Natural killer cell treated with Interleukin-12 subunit alpha and Interleukin-12 subunit beta and Interleukin-15 and Interleukin-18, amount 100 ng/mL, for 72 hours (primary cell): ENCODE data around the gene ZMYM4. TPM values are rescaled to one million over a fixed set of nuclear protein-coding genes. Genes with fewer than 3 reads are reported as not detected.

Source experiments
- ATAC-seq, 2 donors: fragments of 150-1000 bp; cut with Tn5 transposase in 1 of 2; sonication (Bioruptor Pico), chemical (Tn5 transposase) in 1 of 2; 2 replicates each; pipeline ENCODE4 v1.10.0; 2021
- DNase-seq: peaks from one replicate; pipeline ENCODE4 v3.0.0; 2022; ENCODE audit warnings: low spot score
- H3K27ac Mint-ChIP-seq, 2 donors: 1 replicate in 1 of 2; 2 replicates in 1 of 2; pipeline ENCODE4 v1.8.0; 2022; ENCODE audit warnings: mixed read lengths in 2 of 2, mild to moderate bottlenecking in 1 of 2, moderate library complexity in 1 of 2
- H3K27me3 Mint-ChIP-seq, 2 donors: 1 replicate in 1 of 2; 2 replicates in 1 of 2; pipeline ENCODE4 v1.8.0; 2022; ENCODE audit warnings: mixed read lengths in 2 of 2
- H3K36me3 Mint-ChIP-seq: one replicate; pipeline ENCODE4 v1.8.0; 2022; ENCODE audit warnings: mixed read lengths
- H3K4me1 Mint-ChIP-seq, 2 donors: 1 replicate in 1 of 2; 2 replicates in 1 of 2; pipeline ENCODE4 v1.8.0; 2022; ENCODE audit warnings: low read depth in 2 of 2, mixed read lengths in 2 of 2, mild to moderate bottlenecking in 1 of 2
- H3K4me3 Mint-ChIP-seq: one replicate; pipeline ENCODE4 v1.8.0; 2022; ENCODE audit warnings: mixed read lengths
- H3K9me3 Mint-ChIP-seq: 2 replicates; pipeline ENCODE4 v1.8.0; 2022; ENCODE audit warnings: mixed read lengths
- total RNA-seq, 2 donors: library from RNA; stranded (reverse); gene quantifications; one replicate each; pipeline ENCODE4 v1.2.3, GENCODE V29; 2022

ZMYM4 gene
- total RNA-seq, 2 donors from 2014 or later: 36.8 to 41.5 TPM

- H3K27ac Mint-ChIP-seq: no peak overlapping the region
- H3K36me3 Mint-ChIP-seq: no peaks in the 10 kb centered on the region
- no peak for DNase-seq
- H3K4me3 Mint-ChIP-seq: no peak overlapping the region
- no peaks in the 10 kb centered on the region for H3K9me3 Mint-ChIP-seq
- H3K27me3 Mint-ChIP-seq: peaks cover 11 to 21% of the 10 kb centered on the region in 2 donors
- H3K4me1 Mint-ChIP-seq: no peaks in the 10 kb centered on the region
- no peak for ATAC-seq
These were observed 6.9 kb upstream of the ZMYM4 start for GRCh38 chr1:35261412-35262120.

GRCh38 chr1:35264035-35264434 is 4.5 kb upstream of the ZMYM4 start:
- no peak for DNase-seq
- peaks cover 5 to 6% of the 10 kb centered on the region in 2 donors for H3K4me1 Mint-ChIP-seq
- ATAC-seq: no peak
- H3K27ac Mint-ChIP-seq: no peak overlapping the region
- peaks cover 4% of the 10 kb centered on the region for H3K36me3 Mint-ChIP-seq
- no peak overlapping the region for H3K4me3 Mint-ChIP-seq
- H3K27me3 Mint-ChIP-seq: peaks cover 11 to 21% of the 10 kb centered on the region in 2 donors
- peaks cover 4% of the 10 kb centered on the region for H3K9me3 Mint-ChIP-seq

GRCh38 chr1:35264871-35265270 is 3.6 kb upstream of the ZMYM4 start:
- ATAC-seq: no peak
- no peak for DNase-seq
- peaks cover 10% of the 10 kb centered on the region in 2 donors for H3K4me1 Mint-ChIP-seq
- H3K9me3 Mint-ChIP-seq: peaks cover 4% of the 10 kb centered on the region
- H3K27me3 Mint-ChIP-seq: peaks cover 11 to 21% of the 10 kb centered on the region in 2 donors
- H3K36me3 Mint-ChIP-seq: peaks cover 4% of the 10 kb centered on the region
- H3K27ac Mint-ChIP-seq: no peak overlapping the region
- no peak overlapping the region for H3K4me3 Mint-ChIP-seq

GRCh38 chr1:35266306-35266705 is 2.2 kb upstream of the ZMYM4 start:
- H3K36me3 Mint-ChIP-seq: peaks cover 4% of the 10 kb centered on the region
- ATAC-seq (no peak), DNase-seq (no peak)
- H3K27ac Mint-ChIP-seq: no peak overlapping the region
- peaks cover 4% of the 10 kb centered on the region for H3K9me3 Mint-ChIP-seq
- H3K4me1 Mint-ChIP-seq: peaks cover 16% of the 10 kb centered on the region in 2 donors
- peaks cover 11 to 21% of the 10 kb centered on the region in 2 donors for H3K27me3 Mint-ChIP-seq
- H3K4me3 Mint-ChIP-seq: no peak overlapping the region

- Mint-ChIP-seq H3K27me3 (no peaks in the 10 kb centered on the region), H3K36me3 (peaks cover 4% of the 10 kb centered on the region), H3K27ac (peak overlapping the region; percentile 63 to 84), H3K4me1 (peaks cover 20 to 22% of the 10 kb centered on the region in 2 donors), H3K4me3 (peak overlapping the region; percentile 81), H3K9me3 (peaks cover 4% of the 10 kb centered on the region)
- ATAC-seq: no peak
- no peak for DNase-seq
These were observed 886 bp downstream of the ZMYM4 start for GRCh38 chr1:35269201-35269988.

GRCh38 chr1:35269989-35270289 is 1.4 kb downstream of the ZMYM4 start:
- Mint-ChIP-seq H3K27me3 (no peaks in the 10 kb centered on the region), H3K36me3 (peaks cover 4% of the 10 kb centered on the region), H3K9me3 (peaks cover 4% of the 10 kb centered on the region), H3K4me3 (peak overlapping the region; percentile 81), H3K27ac (peak overlapping the region; percentile 63 to 84), H3K4me1 (peaks cover 20 to 22% of the 10 kb centered on the region in 2 donors)
- ATAC-seq: no peak
- no peak for DNase-seq

- Mint-ChIP-seq H3K9me3 (peaks cover 4% of the 10 kb centered on the region), H3K4me3 (peak overlapping the region; percentile 38)
These were observed 2.3 kb downstream of the ZMYM4 start for GRCh38 chr1:35270836-35271235.

GRCh38 chr1:35274197-35274596 is 5.7 kb downstream of the ZMYM4 start:
- Mint-ChIP-seq H3K27ac (no peak overlapping the region), H3K4me3 (no peak overlapping the region), H3K27me3 (no peaks in the 10 kb centered on the region), H3K4me1 (peaks cover 16 to 19% of the 10 kb centered on the region in 2 donors), H3K36me3 (no peaks in the 10 kb centered on the region), H3K9me3 (no peaks in the 10 kb centered on the region)
- ATAC-seq: no peak
- no peak for DNase-seq

More at GRCh38 chr1:35270836-35271235, 2.3 kb downstream of the ZMYM4 start:
- Mint-ChIP-seq H3K27ac (peak overlapping the region in 1 of 2 donors; percentile 44), H3K27me3 (no peaks in the 10 kb centered on the region), H3K4me1 (peaks cover 20 to 22% of the 10 kb centered on the region in 2 donors), H3K36me3 (peaks cover 4% of the 10 kb centered on the region)
- DNase-seq (no peak), ATAC-seq (no peak)

- no peaks in the 10 kb centered on the region for H3K27me3 Mint-ChIP-seq
- no peak overlapping the region for H3K4me3 Mint-ChIP-seq
- DNase-seq (no peak), ATAC-seq (no peak)
- H3K27ac Mint-ChIP-seq: peak overlapping the region in 1 of 2 donors; percentile 13
- peaks cover 8 to 19% of the 10 kb centered on the region in 2 donors for H3K4me1 Mint-ChIP-seq
- H3K36me3 Mint-ChIP-seq: peaks cover 9% of the 10 kb centered on the region
- peaks cover 4% of the 10 kb centered on the region for H3K9me3 Mint-ChIP-seq
These were observed 10.5 kb downstream of the ZMYM4 start for GRCh38 chr1:35278886-35279554.

- Mint-ChIP-seq H3K36me3 (peaks cover 9% of the 10 kb centered on the region), H3K27ac (peak overlapping the region in 1 of 2 donors; percentile 13), H3K9me3 (peaks cover 4% of the 10 kb centered on the region), H3K4me1 (peaks cover 8 to 19% of the 10 kb centered on the region in 2 donors), H3K27me3 (no peaks in the 10 kb centered on the region), H3K4me3 (no peak overlapping the region)
- DNase-seq: no peak
- no peak for ATAC-seq
These were observed 11.0 kb downstream of the ZMYM4 start for GRCh38 chr1:35279555-35279904.

GRCh38 chr1:35280006-35280405 is 11.5 kb downstream of the ZMYM4 start:
- Mint-ChIP-seq H3K4me1 (peaks cover 8 to 19% of the 10 kb centered on the region in 2 donors), H3K4me3 (no peak overlapping the region)
- ATAC-seq: no peak

GRCh38 chr1:35281565-35281964 is 13.1 kb downstream of the ZMYM4 start:
- Mint-ChIP-seq H3K27me3 (no peaks in the 10 kb centered on the region), H3K4me1 (peaks cover 13 to 14% of the 10 kb centered on the region in 2 donors), H3K4me3 (no peak overlapping the region), H3K36me3 (peaks cover 9% of the 10 kb centered on the region), H3K27ac (no peak overlapping the region), H3K9me3 (peaks cover 4% of the 10 kb centered on the region)
- DNase-seq (no peak), ATAC-seq (no peak)

More at GRCh38 chr1:35280006-35280405, 11.5 kb downstream of the ZMYM4 start:
- DNase-seq: no peak
- Mint-ChIP-seq H3K36me3 (peaks cover 9% of the 10 kb centered on the region), H3K27ac (peak overlapping the region in 1 of 2 donors; percentile 13), H3K9me3 (peaks cover 4% of the 10 kb centered on the region), H3K27me3 (no peaks in the 10 kb centered on the region)

- Mint-ChIP-seq H3K9me3 (peaks cover 4% of the 10 kb centered on the region), H3K27ac (no peak overlapping the region), H3K27me3 (no peaks in the 10 kb centered on the region), H3K4me1 (peaks cover 13 to 14% of the 10 kb centered on the region in 2 donors), H3K36me3 (peaks cover 9% of the 10 kb centered on the region), H3K4me3 (no peak overlapping the region)
- DNase-seq: no peak
- no peak for ATAC-seq
These were observed 13.7 kb downstream of the ZMYM4 start for GRCh38 chr1:35282172-35282571.

- Mint-ChIP-seq H3K4me3 (no peak overlapping the region), H3K27me3 (no peaks in the 10 kb centered on the region), H3K4me1 (peaks cover 14 to 15% of the 10 kb centered on the region in 2 donors), H3K36me3 (peaks cover 4% of the 10 kb centered on the region), H3K27ac (no peak overlapping the region), H3K9me3 (peaks cover 4% of the 10 kb centered on the region)
- DNase-seq: no peak
- no peak for ATAC-seq
These were observed 16.3 kb downstream of the ZMYM4 start for GRCh38 chr1:35284852-35285251.
